Frontal cortex (tissue), 4 donors: ENCODE data around the gene PFDN1. TPM values are rescaled to one million over a fixed set of nuclear protein-coding genes. Genes with fewer than 3 reads are reported as not detected.
"Not testable (repeated sequence)": the region's sequence is repeated elsewhere in the genome, so short reads cannot be mapped to it uniquely, and the experiment has no call there.

Experiments
- DNase-seq, 2 donors: peaks; one replicate each; pipeline ENCODE4 v3.0.0; 2012; ENCODE audit warnings: low spot score in 2 of 2
- FAIRE-seq: peaks from 2 replicates; lab custom pipeline; 2012; peaks lifted over from hg19 to GRCh38; lab: Jason Lieb, UNC
- total RNA-seq: library from RNA; depleted of rRNA; stranded (reverse); fragments of >200 nt; gene quantifications from one replicate; pipeline ENCODE4 v1.2.3, GENCODE V29; 2014
- donor health status: control.
- donor health status: control.
- donor health status: control.

PFDN1 gene
- total RNA-seq, 1 donor from 2014 or later = 44.8 TPM

- no peak for FAIRE-seq
Observed at GRCh38 chr5:140220698-140221064, 82.2 kb downstream of the PFDN1 start.

GRCh38 chr5:140220032-140220697, 82.7 kb downstream of the PFDN1 start:
- DNase-seq = no peak
- FAIRE-seq = no peak

More at GRCh38 chr5:140220698-140221064, 82.2 kb downstream of the PFDN1 start:
- DNase-seq = no peak

GRCh38 chr5:140219068-140219991, 83.6 kb downstream of the PFDN1 start:
- DNase-seq (no peak), FAIRE-seq (no peak)

GRCh38 chr5:140217299-140218026, 85.4 kb downstream of the PFDN1 start:
- FAIRE-seq (no peak), DNase-seq (no peak)

- FAIRE-seq (no peak), DNase-seq (no peak)
Observed at GRCh38 chr5:140216478-140217074, 86.3 kb downstream of the PFDN1 start.

- no peak for DNase-seq
- FAIRE-seq = no peak
Observed at GRCh38 chr5:140215276-140215675, 87.6 kb downstream of the PFDN1 start.

GRCh38 chr5:140214831-140215230, 88.1 kb downstream of the PFDN1 start:
- FAIRE-seq (no peak), DNase-seq (no peak)

GRCh38 chr5:140213370-140213983, 89.4 kb downstream of the PFDN1 start:
- no peak for DNase-seq
- no peak for FAIRE-seq

GRCh38 chr5:140208065-140208464, 94.8 kb downstream of the PFDN1 start:
- DNase-seq (no peak), FAIRE-seq (no peak)

GRCh38 chr5:140207250-140207964, 95.5 kb downstream of the PFDN1 start:
- FAIRE-seq = no peak
- no peak for DNase-seq

- FAIRE-seq (no peak), DNase-seq (no peak)
Observed at GRCh38 chr5:140205952-140206351, 96.9 kb downstream of the PFDN1 start.

- no peak for DNase-seq
- no peak for FAIRE-seq
Observed at GRCh38 chr5:140205216-140205615, 97.7 kb downstream of the PFDN1 start.

- FAIRE-seq = no peak
Observed at GRCh38 chr5:140202610-140203009, 100.3 kb downstream of the PFDN1 start.

GRCh38 chr5:140202078-140202477, 100.8 kb downstream of the PFDN1 start:
- no peak for DNase-seq
- FAIRE-seq = no peak

More at GRCh38 chr5:140202610-140203009, 100.3 kb downstream of the PFDN1 start:
- no peak for DNase-seq

GRCh38 chr5:140198915-140199314, 104.0 kb downstream of the PFDN1 start:
- not testable (repeated sequence) for FAIRE-seq, DNase-seq

- no peak for DNase-seq
- FAIRE-seq = no peak
Observed at GRCh38 chr5:140197023-140197422, 105.9 kb downstream of the PFDN1 start.

- FAIRE-seq (no peak), DNase-seq (no peak)
Observed at GRCh38 chr5:140196115-140196814, 106.6 kb downstream of the PFDN1 start.
